ENCODE data around the gene PCBP3.

The PCBP3 gene

GRCh38 chr21:45802425-45802824 lies 158.9 kb downstream of the PCBP3 start:
- no peaks in the 10 kb centered on the region for H3K27me3 ChIP-seq
- H3K4me1 ChIP-seq (ENCODE audit: control insufficient read depth in 1 of 2, insufficient read depth in 1 of 2, low read depth in 1 of 2, low read length in 1 of 2), result no peaks in the 10 kb centered on the region
- H3K4me3 ChIP-seq (ENCODE audit: low read depth in 1 of 2, low read length in 1 of 2), result no peak overlapping the region
- H3K36me3 ChIP-seq, result no peaks in the 10 kb centered on the region
- TF ChIP-seq, protein P1, sequence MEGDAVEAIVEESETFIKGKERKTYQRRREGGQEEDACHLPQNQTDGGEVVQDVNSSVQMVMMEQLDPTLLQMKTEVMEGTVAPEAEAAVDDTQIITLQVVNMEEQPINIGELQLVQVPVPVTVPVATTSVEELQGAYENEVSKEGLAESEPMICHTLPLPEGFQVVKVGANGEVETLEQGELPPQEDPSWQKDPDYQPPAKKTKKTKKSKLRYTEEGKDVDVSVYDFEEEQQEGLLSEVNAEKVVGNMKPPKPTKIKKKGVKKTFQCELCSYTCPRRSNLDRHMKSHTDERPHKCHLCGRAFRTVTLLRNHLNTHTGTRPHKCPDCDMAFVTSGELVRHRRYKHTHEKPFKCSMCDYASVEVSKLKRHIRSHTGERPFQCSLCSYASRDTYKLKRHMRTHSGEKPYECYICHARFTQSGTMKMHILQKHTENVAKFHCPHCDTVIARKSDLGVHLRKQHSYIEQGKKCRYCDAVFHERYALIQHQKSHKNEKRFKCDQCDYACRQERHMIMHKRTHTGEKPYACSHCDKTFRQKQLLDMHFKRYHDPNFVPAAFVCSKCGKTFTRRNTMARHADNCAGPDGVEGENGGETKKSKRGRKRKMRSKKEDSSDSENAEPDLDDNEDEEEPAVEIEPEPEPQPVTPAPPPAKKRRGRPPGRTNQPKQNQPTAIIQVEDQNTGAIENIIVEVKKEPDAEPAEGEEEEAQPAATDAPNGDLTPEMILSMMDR (IDR thresholded peaks at IDR 0.05), result no peak
- H3K9me3 ChIP-seq, result no peaks in the 10 kb centered on the region
- H3K27ac ChIP-seq, result no peak overlapping the region

DNA sequence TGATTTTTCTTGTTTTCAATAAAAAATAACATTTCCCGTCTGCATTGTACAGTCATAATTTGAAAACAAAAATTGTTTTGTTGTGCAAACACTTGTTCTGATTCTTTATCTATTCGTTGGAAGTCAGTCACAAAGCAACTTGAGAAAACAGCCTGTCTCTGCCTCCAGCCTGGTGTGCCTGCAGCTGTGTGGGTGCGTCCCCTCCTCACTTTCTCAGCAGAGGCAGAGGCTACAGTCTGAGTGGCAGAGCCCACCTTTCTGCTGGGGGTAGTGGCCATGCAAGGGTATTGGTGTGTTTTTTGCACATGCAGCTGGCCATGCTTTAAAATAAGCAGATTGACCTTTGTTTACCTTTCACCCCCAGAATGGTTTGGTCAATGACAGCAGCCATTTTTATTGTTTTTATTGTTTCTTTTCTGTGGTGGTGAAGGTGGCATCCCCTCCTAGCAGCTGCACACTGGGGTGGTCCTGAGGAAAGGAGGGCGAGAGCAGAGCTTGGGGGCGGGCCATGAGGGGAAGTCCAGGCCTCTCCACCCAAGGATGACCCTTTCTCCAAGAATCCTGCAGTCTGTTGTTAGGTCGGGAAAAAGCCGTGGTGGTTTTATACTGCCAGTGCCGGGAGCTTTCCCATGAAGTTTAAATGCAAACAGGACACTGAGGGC lies 159.6 kb downstream of the PCBP3 start:
- TF ChIP-seq, protein P1 (IDR thresholded peaks at IDR 0.05), result no peak
- Histone ChIP-seq H3K36me3 (no peaks in the 10 kb centered on the region), H3K27ac (no peak overlapping the region), H3K4me1 (ENCODE audit: control insufficient read depth in 1 of 2, insufficient read depth in 1 of 2, low read depth in 1 of 2, low read length in 1 of 2) (no peaks in the 10 kb centered on the region), H3K27me3 (no peaks in the 10 kb centered on the region), H3K9me3 (no peaks in the 10 kb centered on the region), H3K4me3 (ENCODE audit: low read depth in 1 of 2, low read length in 1 of 2) (no peak overlapping the region)

GRCh38 chr21:45803618-45804340 lies 160.3 kb downstream of the PCBP3 start:
- Histone ChIP-seq H3K9me3 (no peaks in the 10 kb centered on the region), H3K4me3 (ENCODE audit: low read depth in 1 of 2, low read length in 1 of 2) (no peak overlapping the region), H3K36me3 (no peaks in the 10 kb centered on the region), H3K4me1 (ENCODE audit: control insufficient read depth in 1 of 2, insufficient read depth in 1 of 2, low read depth in 1 of 2, low read length in 1 of 2) (no peaks in the 10 kb centered on the region), H3K27me3 (no peaks in the 10 kb centered on the region), H3K27ac (no peak overlapping the region)
- TF ChIP-seq, protein P1 (IDR thresholded peaks at IDR 0.05), result no peak

DNA sequence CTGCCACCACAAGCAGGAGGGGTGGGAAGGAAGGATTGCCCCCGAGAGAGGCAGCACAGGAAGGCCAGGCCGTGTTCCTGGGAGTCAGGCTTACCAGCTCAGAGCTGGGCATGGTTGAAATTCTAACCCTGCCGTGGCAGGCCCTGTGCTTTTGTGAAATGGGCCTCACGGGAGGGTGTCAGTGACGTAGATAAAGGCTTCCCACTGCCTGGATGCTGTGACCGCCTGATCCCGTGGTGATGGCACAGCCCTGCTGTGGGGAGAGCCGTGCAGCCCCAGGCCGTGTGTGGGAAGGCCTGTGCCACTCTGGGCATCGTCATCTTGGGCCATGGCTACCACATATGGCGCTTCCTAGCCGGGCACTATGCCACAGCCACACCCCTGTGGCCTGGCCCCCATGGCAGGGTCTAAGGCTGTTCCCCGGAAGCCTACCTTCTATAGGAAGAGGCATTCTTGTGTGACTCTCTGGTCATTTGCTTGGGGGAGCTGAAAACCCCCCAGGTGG lies 161.3 kb downstream of the PCBP3 start:
- Histone ChIP-seq H3K9me3 (no peaks in the 10 kb centered on the region), H3K4me3 (ENCODE audit: low read depth in 1 of 2, low read length in 1 of 2) (no peak overlapping the region), H3K36me3 (no peaks in the 10 kb centered on the region), H3K27ac (no peak overlapping the region), H3K4me1 (ENCODE audit: control insufficient read depth in 1 of 2, insufficient read depth in 1 of 2, low read depth in 1 of 2, low read length in 1 of 2) (no peaks in the 10 kb centered on the region), H3K27me3 (no peaks in the 10 kb centered on the region)
- TF ChIP-seq, protein P1 (IDR thresholded peaks at IDR 0.05), result no peak

DNA sequence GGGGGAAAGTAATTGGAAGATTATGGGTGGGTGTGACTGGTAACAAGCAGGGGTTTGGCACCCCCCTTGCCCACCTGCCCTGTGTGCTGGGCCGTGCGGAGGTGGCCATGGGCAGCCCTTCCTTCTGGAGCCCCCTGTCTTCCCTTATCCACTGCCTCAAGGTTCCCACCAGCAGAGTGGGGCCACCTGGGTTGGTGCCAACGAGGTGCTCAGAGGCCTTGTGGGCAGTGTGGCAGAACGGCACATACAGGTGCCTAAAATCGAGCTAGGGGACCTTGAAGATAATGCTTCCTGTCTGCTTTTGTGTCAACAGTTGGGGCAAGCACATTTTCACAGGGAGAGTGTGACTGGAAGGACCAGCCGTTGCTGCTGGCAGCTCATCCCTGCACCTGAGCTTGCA lies 161.8 kb downstream of the PCBP3 start:
- Histone ChIP-seq H3K4me3 (ENCODE audit: low read depth in 1 of 2, low read length in 1 of 2) (no peak overlapping the region), H3K4me1 (ENCODE audit: control insufficient read depth in 1 of 2, insufficient read depth in 1 of 2, low read depth in 1 of 2, low read length in 1 of 2) (no peaks in the 10 kb centered on the region), H3K36me3 (no peaks in the 10 kb centered on the region), H3K27me3 (no peaks in the 10 kb centered on the region), H3K9me3 (no peaks in the 10 kb centered on the region), H3K27ac (no peak overlapping the region)
- TF ChIP-seq, protein P1 (IDR thresholded peaks at IDR 0.05), result no peak
